Peyer's patch (tissue), 4 donors: ENCODE measurements around the gene NELL1. TPM values are rescaled to one million over a fixed set of nuclear protein-coding genes. Genes with fewer than 3 reads are reported as not detected.

Source experiments
- DNase-seq, 3 donors: peaks; one replicate each; pipeline ENCODE4 v3.0.0-alpha.2; 2017 to 2019
- H3K27ac ChIP-seq, 4 donors: fragments of 200-600 bp; sonication (generic); one replicate each; pipeline ENCODE4 v1.5.1; 2016 to 2019
- H3K27me3 ChIP-seq, 2 donors: fragments of 200-600 bp; sonication (generic); one replicate each; pipeline ENCODE4 v1.5.1; 2019
- H3K36me3 ChIP-seq, 3 donors: fragments of 200-600 bp; sonication (generic); one replicate each; pipeline ENCODE4 v1.5.1; 2016 to 2019
- H3K4me1 ChIP-seq, 4 donors: fragments of 200-600 bp; sonication (generic); one replicate each; pipeline ENCODE4 v1.5.1; 2016 to 2019
- H3K4me3 ChIP-seq, 4 donors: fragments of 200-600 bp; sonication (generic); 1 replicate in 3 of 4; 2 replicates in 1 of 4; pipeline ENCODE4 v1.5.1; 2016 to 2019; ENCODE audit warnings: mild to moderate bottlenecking in 1 of 4
- H3K9me3 ChIP-seq, 4 donors: fragments of 200-600 bp; sonication (generic); one replicate each; pipeline ENCODE4 v1.5.1; 2016 to 2019; ENCODE audit warnings: mild to moderate bottlenecking in 1 of 4
- POLR2A ChIP-seq, 2 donors: fragments of 450-650 bp; IDR thresholded peaks; one replicate each; pipeline ENCODE4 v1.5.1; 2017; ENCODE audit warnings: antibody characterized with exemption in 2 of 2, mild to moderate bottlenecking in 2 of 2, moderate library complexity in 2 of 2
- total RNA-seq, 4 donors: library from RNA; depleted of rRNA; stranded (reverse); fragments of >200 nt; gene quantifications; one replicate each; pipeline ENCODE4 v1.1.0, GENCODE V29; 2016
- TF ChIP-seq, protein P1 (sequence below), 6 experiments: fragments of 450-650 bp in 4 of 6; fragments of 200-600 bp in 2 of 6; sonication (generic) in 1 of 6; IDR thresholded peaks; one replicate each; pipeline ENCODE4 v1.5.1; 2017 to 2019; ENCODE audit warnings: antibody characterized with exemption in 6 of 6, mild to moderate bottlenecking in 3 of 6, moderate library complexity in 1 of 6

The NELL1 gene
- total RNA-seq, 4 donors from 2014 or later, result not detected

DNA sequence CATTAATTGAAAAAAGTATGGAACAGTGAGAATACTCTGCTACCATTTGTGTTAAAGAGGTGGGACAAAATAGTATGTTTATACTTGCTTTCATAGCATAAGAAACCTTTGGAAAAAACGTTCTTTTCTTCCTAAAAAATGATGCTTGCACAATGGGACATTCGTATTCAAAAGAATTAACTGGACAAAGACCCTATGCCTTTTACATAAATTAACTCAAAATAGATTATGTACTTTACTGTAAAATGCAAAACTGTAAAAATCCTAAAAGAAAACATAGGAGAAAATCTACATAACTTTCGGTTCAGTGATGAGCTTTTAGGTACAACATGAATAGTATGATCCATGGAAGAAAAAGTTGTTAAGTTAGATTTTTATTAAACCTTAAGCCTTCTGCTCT, 166.2 kb downstream of the NELL1 start:
- Histone ChIP-seq H3K4me3 (no peak overlapping the region), H3K4me1 (no peaks in the 10 kb centered on the region), H3K9me3 (no peaks in the 10 kb centered on the region), H3K36me3 (no peaks in the 10 kb centered on the region), H3K27me3 (no peaks in the 10 kb centered on the region), H3K27ac (no peak overlapping the region)
- DNase-seq, result no peak
- TF ChIP-seq, protein P1, sequence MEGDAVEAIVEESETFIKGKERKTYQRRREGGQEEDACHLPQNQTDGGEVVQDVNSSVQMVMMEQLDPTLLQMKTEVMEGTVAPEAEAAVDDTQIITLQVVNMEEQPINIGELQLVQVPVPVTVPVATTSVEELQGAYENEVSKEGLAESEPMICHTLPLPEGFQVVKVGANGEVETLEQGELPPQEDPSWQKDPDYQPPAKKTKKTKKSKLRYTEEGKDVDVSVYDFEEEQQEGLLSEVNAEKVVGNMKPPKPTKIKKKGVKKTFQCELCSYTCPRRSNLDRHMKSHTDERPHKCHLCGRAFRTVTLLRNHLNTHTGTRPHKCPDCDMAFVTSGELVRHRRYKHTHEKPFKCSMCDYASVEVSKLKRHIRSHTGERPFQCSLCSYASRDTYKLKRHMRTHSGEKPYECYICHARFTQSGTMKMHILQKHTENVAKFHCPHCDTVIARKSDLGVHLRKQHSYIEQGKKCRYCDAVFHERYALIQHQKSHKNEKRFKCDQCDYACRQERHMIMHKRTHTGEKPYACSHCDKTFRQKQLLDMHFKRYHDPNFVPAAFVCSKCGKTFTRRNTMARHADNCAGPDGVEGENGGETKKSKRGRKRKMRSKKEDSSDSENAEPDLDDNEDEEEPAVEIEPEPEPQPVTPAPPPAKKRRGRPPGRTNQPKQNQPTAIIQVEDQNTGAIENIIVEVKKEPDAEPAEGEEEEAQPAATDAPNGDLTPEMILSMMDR (IDR thresholded peaks at IDR 0.05), result no peak
- TF ChIP-seq POLR2A (IDR thresholded peaks at IDR 0.05), result no peak

DNA sequence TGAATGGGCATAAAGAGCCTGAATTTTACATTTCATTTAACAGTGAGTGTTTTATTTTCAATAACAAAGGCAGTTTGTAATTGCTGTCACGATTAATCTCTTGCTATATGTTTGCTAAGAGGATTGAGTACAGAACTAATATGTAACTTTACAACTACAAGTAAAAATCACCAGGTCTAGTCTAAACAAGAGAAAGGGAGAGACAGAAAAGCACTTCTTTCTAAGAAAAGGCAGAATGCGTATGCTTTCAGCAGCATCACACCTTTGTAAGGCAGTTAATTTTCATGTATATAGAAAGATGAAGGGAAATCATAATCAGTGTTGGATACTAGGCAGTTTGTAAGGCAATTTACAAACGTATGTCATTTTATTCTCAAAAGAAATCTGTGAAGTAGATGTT, 169.8 kb downstream of the NELL1 start:
- TF ChIP-seq, protein P1 (IDR thresholded peaks at IDR 0.05), result no peak
- TF ChIP-seq POLR2A (IDR thresholded peaks at IDR 0.05), result no peak
- H3K36me3 ChIP-seq, result no peaks in the 10 kb centered on the region
- no peaks in the 10 kb centered on the region for H3K9me3 ChIP-seq
- H3K4me3 ChIP-seq, result no peak overlapping the region
- H3K27me3 ChIP-seq, result no peaks in the 10 kb centered on the region
- no peak overlapping the region for H3K27ac ChIP-seq
- H3K4me1 ChIP-seq, result no peaks in the 10 kb centered on the region
- no peak for DNase-seq

DNA sequence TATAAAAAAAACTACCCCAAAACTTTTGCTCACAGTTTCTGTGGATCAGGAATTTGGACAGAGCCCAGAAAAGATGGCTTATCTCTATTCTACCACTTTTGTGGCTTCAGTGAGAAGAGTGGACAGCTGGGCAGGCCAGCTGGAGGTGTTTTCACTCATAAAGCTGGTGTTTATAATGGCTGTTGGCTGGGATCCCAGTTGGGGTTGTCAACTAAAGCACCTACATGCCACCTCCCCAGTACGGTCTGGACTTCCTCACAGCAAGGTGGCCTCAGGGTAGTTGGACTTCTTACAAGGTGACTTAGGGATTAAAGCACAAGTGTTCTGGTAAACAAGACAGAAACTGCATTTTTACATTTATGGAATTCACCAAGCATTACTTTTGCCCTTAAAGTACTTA, 171.0 kb downstream of the NELL1 start:
- TF ChIP-seq, protein P1 (IDR thresholded peaks at IDR 0.05), result no peak
- no peak for TF ChIP-seq POLR2A (IDR thresholded peaks at IDR 0.05)
- DNase-seq, result no peak

DNA sequence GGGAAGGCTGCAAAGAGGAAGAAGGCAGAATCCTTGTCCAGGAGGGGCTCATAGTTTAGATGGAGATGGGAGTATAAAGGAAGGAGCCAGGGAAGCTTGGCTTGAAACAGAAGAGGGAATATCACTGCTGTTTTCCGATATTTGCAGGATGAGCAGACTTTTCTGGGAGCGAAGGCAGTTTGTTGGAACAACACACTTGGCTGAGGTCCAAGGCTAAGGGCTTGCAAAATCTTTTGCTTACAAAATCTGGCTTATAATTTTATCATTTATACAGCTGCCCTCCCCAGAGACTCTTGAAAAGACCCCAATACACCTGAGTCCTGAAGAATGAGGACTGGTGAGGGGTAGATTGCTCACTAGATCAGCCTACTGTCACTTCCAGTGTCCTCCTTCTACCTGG, 174.8 kb downstream of the NELL1 start:
- Histone ChIP-seq H3K27ac (no peak overlapping the region), H3K36me3 (no peaks in the 10 kb centered on the region), H3K27me3 (no peaks in the 10 kb centered on the region), H3K4me3 (no peak overlapping the region), H3K9me3 (no peaks in the 10 kb centered on the region), H3K4me1 (no peaks in the 10 kb centered on the region)
- no peak for DNase-seq
- TF ChIP-seq, protein P1 (IDR thresholded peaks at IDR 0.05), result no peak
- TF ChIP-seq POLR2A (IDR thresholded peaks at IDR 0.05), result no peak

More for the DNA sequence above, 171.0 kb downstream of the NELL1 start:
- Histone ChIP-seq H3K4me3 (no peak overlapping the region), H3K27me3 (no peaks in the 10 kb centered on the region), H3K36me3 (no peaks in the 10 kb centered on the region), H3K4me1 (no peaks in the 10 kb centered on the region), H3K9me3 (no peaks in the 10 kb centered on the region), H3K27ac (no peak overlapping the region)

DNA sequence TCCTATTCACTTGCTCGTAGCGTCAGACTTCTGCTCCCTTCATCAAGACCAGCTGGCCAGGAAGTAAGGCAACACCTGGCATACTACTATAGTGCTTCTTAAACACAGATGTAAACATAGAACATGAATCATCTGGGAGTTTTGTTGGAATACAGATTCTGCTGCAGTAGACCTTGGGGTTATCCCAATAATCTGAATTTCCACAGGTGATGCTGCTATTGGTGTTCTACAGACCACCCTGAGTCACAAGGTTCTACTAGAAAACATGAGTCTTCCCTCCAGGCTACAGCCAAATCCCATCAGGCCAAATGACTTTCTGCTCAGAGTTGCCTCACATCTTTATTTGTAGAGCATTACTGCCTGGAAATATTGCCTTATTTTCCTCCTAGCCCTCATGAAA, 175.2 kb downstream of the NELL1 start:
- no peak for TF ChIP-seq POLR2A (IDR thresholded peaks at IDR 0.05)
- TF ChIP-seq, protein P1 (IDR thresholded peaks at IDR 0.05), result no peak
- no peaks in the 10 kb centered on the region for H3K4me1 ChIP-seq
- no peak overlapping the region for H3K27ac ChIP-seq
- DNase-seq, result no peak
- no peaks in the 10 kb centered on the region for H3K36me3 ChIP-seq
- no peak overlapping the region for H3K4me3 ChIP-seq
- no peaks in the 10 kb centered on the region for H3K27me3 ChIP-seq
- H3K9me3 ChIP-seq, result no peaks in the 10 kb centered on the region
